ENCODE measurements around the gene UGT1A6. TPM values are rescaled to one million over a fixed set of nuclear protein-coding genes. Genes with fewer than 3 reads are reported as not detected.

The UGT1A6 gene
- total RNA-seq, 1 donor from 2014 or later: 0.13 TPM

- TF ChIP-seq CTCF (IDR thresholded peaks at IDR 0.05; ENCODE audit: insufficient read depth, low read length, poor library complexity, severe bottlenecking): no peak
- no peak overlapping the region for H3K4me3 ChIP-seq (ENCODE audit: low read depth, low read length)
- H3K36me3 ChIP-seq (ENCODE audit: control insufficient read depth, insufficient read depth, low read length): no peaks in the 10 kb centered on the region
- DNase-seq (ENCODE audit: low read depth): no peak
- H3K27me3 ChIP-seq (ENCODE audit: control insufficient read depth, insufficient read depth, low read length): no peaks in the 10 kb centered on the region
Observed at GRCh38 chr2:233775414-233775813, 82.7 kb downstream of the UGT1A6 start.

GRCh38 chr2:233778030-233778429 lies 85.3 kb downstream of the UGT1A6 start, which contains the start of gene MROH2A:
Gene MROH2A (plus strand): TSS chr2:233778330. CDS start chr2:233779359, 1,029 bp downstream.
- Histone ChIP-seq H3K4me3 (ENCODE audit: low read depth, low read length) (no peak within 1 kb of the TSS), H3K36me3 (ENCODE audit: control insufficient read depth, insufficient read depth, low read length) (no peaks in the 10 kb centered on the region), H3K27me3 (ENCODE audit: control insufficient read depth, insufficient read depth, low read length) (no peaks in the 10 kb centered on the region)
- TF ChIP-seq CTCF (IDR thresholded peaks at IDR 0.05; ENCODE audit: insufficient read depth, low read length, poor library complexity, severe bottlenecking): no peak
- DNase-seq (ENCODE audit: low read depth): no peak

- TF ChIP-seq CTCF (IDR thresholded peaks at IDR 0.05; ENCODE audit: insufficient read depth, low read length, poor library complexity, severe bottlenecking): no peak
- DNase-seq (ENCODE audit: low read depth): no peak
- Histone ChIP-seq H3K36me3 (ENCODE audit: control insufficient read depth, insufficient read depth, low read length) (no peaks in the 10 kb centered on the region), H3K27me3 (ENCODE audit: control insufficient read depth, insufficient read depth, low read length) (no peaks in the 10 kb centered on the region), H3K4me3 (ENCODE audit: low read depth, low read length) (no peak overlapping the region)
Observed at GRCh38 chr2:233779722-233780121, 87.0 kb downstream of the UGT1A6 start.

GRCh38 chr2:233780771-233781170 lies 88.1 kb downstream of the UGT1A6 start:
- no peak for DNase-seq (ENCODE audit: low read depth)
- TF ChIP-seq CTCF (IDR thresholded peaks at IDR 0.05; ENCODE audit: insufficient read depth, low read length, poor library complexity, severe bottlenecking): no peak
- Histone ChIP-seq H3K36me3 (ENCODE audit: control insufficient read depth, insufficient read depth, low read length) (no peaks in the 10 kb centered on the region), H3K27me3 (ENCODE audit: control insufficient read depth, insufficient read depth, low read length) (no peaks in the 10 kb centered on the region), H3K4me3 (ENCODE audit: low read depth, low read length) (no peak overlapping the region)

- H3K4me3 ChIP-seq (ENCODE audit: low read depth, low read length): no peak overlapping the region
- no peak for TF ChIP-seq CTCF (IDR thresholded peaks at IDR 0.05; ENCODE audit: insufficient read depth, low read length, poor library complexity, severe bottlenecking)
- H3K27me3 ChIP-seq (ENCODE audit: control insufficient read depth, insufficient read depth, low read length): no peaks in the 10 kb centered on the region
- DNase-seq (ENCODE audit: low read depth): no peak
- H3K36me3 ChIP-seq (ENCODE audit: control insufficient read depth, insufficient read depth, low read length): no peaks in the 10 kb centered on the region
Observed at GRCh38 chr2:233789554-233789953, 96.9 kb downstream of the UGT1A6 start.

GRCh38 chr2:233791151-233791882 lies 98.6 kb downstream of the UGT1A6 start:
- no peak for DNase-seq (ENCODE audit: low read depth)
- TF ChIP-seq CTCF (IDR thresholded peaks at IDR 0.05; ENCODE audit: insufficient read depth, low read length, poor library complexity, severe bottlenecking): no peak

More at GRCh38 chr2:233791151-233791882, 98.6 kb downstream of the UGT1A6 start:
- no peak overlapping the region for H3K4me3 ChIP-seq (ENCODE audit: low read depth, low read length)
- H3K27me3 ChIP-seq (ENCODE audit: control insufficient read depth, insufficient read depth, low read length): no peaks in the 10 kb centered on the region
- H3K36me3 ChIP-seq (ENCODE audit: control insufficient read depth, insufficient read depth, low read length): no peaks in the 10 kb centered on the region
